ENCODE data around the gene DUSP16. TPM values are rescaled to one million over a fixed set of nuclear protein-coding genes. Genes with fewer than 3 reads are reported as not detected.
A peak's percentile ranks its signal among the peaks of the same experiment; 100 is the strongest.
"Not testable (repeated sequence)": the region's sequence is repeated elsewhere in the genome, so short reads cannot be mapped to it uniquely, and the experiment has no call there.

DUSP16 gene
- polyA plus RNA-seq, 2 donors, result 6.3 to 9.2 TPM

DNA sequence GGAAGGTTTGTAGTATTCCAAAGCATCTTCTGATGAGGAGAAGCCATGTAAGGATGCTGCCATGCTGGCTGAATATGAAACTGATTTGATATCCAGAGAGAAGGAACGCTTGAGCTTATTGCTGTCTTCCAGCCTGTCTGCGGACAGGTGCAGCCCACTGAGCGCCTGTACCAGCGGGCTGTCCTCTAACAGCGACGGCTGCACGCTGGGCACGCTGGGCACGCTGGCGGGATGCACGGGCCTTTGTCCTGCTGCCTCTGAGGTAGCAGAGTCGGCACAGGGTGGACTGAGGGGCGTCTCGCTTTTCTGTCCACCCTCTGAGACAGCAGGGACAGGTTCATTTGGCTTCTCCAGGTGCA is 85.2 kb downstream of the DUSP16 start:
- H3K4me3 ChIP-seq (ENCODE audit: low read depth in 1 of 2, low read length in 2 of 2), result no peak overlapping the region
- no peaks in the 10 kb centered on the region for H3K9me3 ChIP-seq (ENCODE audit: control insufficient read depth in 2 of 2, insufficient read depth in 1 of 2, low read depth in 1 of 2, low read length in 1 of 2)
- H3K4me1 ChIP-seq (ENCODE audit: control insufficient read depth in 2 of 2, insufficient read depth in 2 of 2, low read length in 1 of 2), result no peaks in the 10 kb centered on the region
- H3K27me3 ChIP-seq (ENCODE audit: control insufficient read depth in 1 of 2, insufficient read depth in 2 of 2, low read length in 2 of 2), result no peaks in the 10 kb centered on the region
- 97% methylated on average over 14 of the region's 14 CpGs for WGBS, 2 donors
- H3K27ac ChIP-seq (ENCODE audit: low read depth in 2 of 2, low read length in 1 of 2), result no peak overlapping the region
- H3K36me3 ChIP-seq (ENCODE audit: control insufficient read depth in 2 of 2, insufficient read depth in 2 of 2, low read length in 1 of 2), result peaks cover 12 to 17% of the 10 kb centered on the region in 2 donors

DNA sequence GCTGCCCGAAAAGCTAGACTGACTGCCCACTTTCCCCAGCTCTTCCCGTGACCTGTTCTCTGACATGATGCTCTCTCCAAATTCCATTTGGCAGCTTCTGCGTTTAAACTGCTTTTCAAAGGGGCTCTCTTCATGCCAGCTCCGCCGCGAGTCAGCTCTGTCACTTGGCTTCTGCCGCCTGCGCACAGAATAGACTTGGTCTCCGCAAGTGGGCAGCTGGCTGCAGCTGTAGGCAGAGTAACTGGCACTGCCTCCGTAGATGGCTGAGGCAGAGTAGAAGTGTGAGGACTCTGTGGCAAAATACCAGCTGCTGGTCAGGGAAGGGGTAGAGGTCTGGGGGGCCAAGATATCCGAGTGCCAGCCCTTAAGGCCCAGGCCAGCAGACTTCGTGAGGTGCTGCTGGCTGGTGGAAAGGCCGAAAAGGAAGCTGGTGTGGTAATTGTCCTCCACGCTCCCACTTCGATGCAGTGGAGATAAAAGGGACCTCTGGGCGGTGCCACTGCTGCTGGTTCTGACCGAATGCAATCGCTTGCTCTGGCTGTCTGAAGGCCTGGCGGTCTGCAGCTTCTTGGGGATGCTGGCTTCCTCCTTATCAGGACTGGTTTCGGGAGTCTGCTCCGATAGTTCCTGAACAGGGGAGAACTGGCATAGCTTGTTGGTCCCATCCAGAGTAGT is 85.7 kb downstream of the DUSP16 start:
- Histone ChIP-seq H3K4me3 (ENCODE audit: low read depth in 1 of 2, low read length in 2 of 2) (no peak overlapping the region), H3K27me3 (ENCODE audit: control insufficient read depth in 1 of 2, insufficient read depth in 2 of 2, low read length in 2 of 2) (no peaks in the 10 kb centered on the region), H3K36me3 (ENCODE audit: control insufficient read depth in 2 of 2, insufficient read depth in 2 of 2, low read length in 1 of 2) (peaks cover 12 to 17% of the 10 kb centered on the region in 2 donors), H3K27ac (ENCODE audit: low read depth in 2 of 2, low read length in 1 of 2) (no peak overlapping the region), H3K9me3 (ENCODE audit: control insufficient read depth in 2 of 2, insufficient read depth in 1 of 2, low read depth in 1 of 2, low read length in 1 of 2) (no peaks in the 10 kb centered on the region), H3K4me1 (ENCODE audit: control insufficient read depth in 2 of 2, insufficient read depth in 2 of 2, low read length in 1 of 2) (no peaks in the 10 kb centered on the region)
- WGBS, 2 donors, result 93 to 95% methylated on average over 21 of the region's 21 CpGs

DNA sequence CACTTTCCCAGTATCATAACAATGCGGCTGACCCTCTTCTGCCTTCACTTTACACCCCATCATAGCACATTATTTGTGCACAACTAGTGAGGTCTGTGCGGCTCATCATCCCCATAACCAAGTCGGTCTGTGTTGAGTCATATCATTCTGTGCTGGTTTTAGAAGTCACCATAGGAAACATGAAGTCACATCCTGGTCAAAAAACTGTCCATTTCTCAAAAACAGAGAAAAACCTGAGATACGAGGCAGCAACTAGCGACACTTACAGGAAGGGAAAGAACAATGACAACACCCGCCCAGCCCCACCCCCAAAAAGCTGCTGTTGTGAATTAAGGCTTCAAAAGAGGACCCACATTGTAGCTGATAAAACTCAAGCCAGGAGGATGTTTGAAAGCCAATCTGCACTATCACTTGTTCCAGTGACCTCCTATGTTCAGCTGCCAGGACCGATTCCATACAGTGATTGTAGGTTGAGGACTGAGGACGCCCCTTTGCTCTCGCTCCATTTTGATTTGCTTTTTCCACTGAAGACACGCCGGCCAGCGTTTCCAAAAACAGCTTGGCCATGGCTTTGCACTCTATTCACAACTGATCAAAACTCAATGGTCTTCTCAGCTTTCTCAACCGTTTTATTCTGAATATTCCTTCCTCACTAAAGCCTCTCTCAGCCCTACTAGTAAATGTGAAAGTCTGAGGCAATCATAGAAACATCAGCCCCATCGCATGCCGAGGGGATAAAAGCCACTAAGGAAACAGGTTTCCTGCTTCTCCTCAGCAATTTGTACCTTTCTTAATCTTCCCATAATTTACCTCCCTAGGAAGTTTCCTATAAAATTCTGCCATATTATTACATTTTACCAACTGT is 87.5 kb downstream of the DUSP16 start:
- no peaks in the 10 kb centered on the region for H3K27me3 ChIP-seq (ENCODE audit: control insufficient read depth in 1 of 2, insufficient read depth in 2 of 2, low read length in 2 of 2)
- no peak overlapping the region for H3K4me3 ChIP-seq (ENCODE audit: low read depth in 1 of 2, low read length in 2 of 2)
- H3K4me1 ChIP-seq (ENCODE audit: control insufficient read depth in 2 of 2, insufficient read depth in 2 of 2, low read length in 1 of 2), result no peaks in the 10 kb centered on the region
- peaks cover 12 to 17% of the 10 kb centered on the region in 2 donors for H3K36me3 ChIP-seq (ENCODE audit: control insufficient read depth in 2 of 2, insufficient read depth in 2 of 2, low read length in 1 of 2)
- no peaks in the 10 kb centered on the region for H3K9me3 ChIP-seq (ENCODE audit: control insufficient read depth in 2 of 2, insufficient read depth in 1 of 2, low read depth in 1 of 2, low read length in 1 of 2)
- WGBS, 2 donors, result 77% methylated on average over 15 of the region's 15 CpGs
- peak overlapping the region; percentile 32 to 47 for H3K27ac ChIP-seq (ENCODE audit: low read depth in 2 of 2, low read length in 1 of 2)

DNA sequence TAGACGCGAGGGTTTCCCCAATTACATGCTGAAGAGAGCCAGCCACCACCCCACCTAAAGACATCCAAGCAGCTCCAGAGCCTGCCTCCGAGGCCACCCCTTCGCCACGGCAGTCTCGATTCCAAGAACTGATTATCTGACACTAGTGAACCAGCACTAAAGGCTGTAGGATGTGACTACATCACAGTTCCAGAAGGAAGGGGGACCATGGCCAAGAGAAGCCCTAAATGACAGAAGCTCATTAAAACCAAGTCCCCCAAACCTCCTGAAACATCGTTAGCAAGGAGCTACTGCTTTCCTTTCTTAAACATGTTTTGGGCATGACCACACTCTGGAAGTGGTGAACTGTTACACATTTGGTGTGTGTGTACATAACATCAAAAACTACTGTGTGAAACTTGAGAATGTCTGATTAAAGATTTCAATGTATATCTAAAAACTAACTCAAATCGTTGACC is 88.2 kb downstream of the DUSP16 start:
- Histone ChIP-seq H3K27ac (ENCODE audit: low read depth in 2 of 2, low read length in 1 of 2) (peak overlapping the region in 1 of 2 donors; percentile 55), H3K36me3 (ENCODE audit: control insufficient read depth in 2 of 2, insufficient read depth in 2 of 2, low read length in 1 of 2) (peaks cover 12 to 17% of the 10 kb centered on the region in 2 donors), H3K27me3 (ENCODE audit: control insufficient read depth in 1 of 2, insufficient read depth in 2 of 2, low read length in 2 of 2) (no peaks in the 10 kb centered on the region), H3K4me3 (ENCODE audit: low read depth in 1 of 2, low read length in 2 of 2) (no peak overlapping the region), H3K9me3 (ENCODE audit: control insufficient read depth in 2 of 2, insufficient read depth in 1 of 2, low read depth in 1 of 2, low read length in 1 of 2) (no peaks in the 10 kb centered on the region), H3K4me1 (ENCODE audit: control insufficient read depth in 2 of 2, insufficient read depth in 2 of 2, low read length in 1 of 2) (peaks cover 0 to 2% of the 10 kb centered on the region in 2 donors)
- WGBS, 2 donors, result 72 to 74% methylated on average over 8 of the region's 8 CpGs

DNA sequence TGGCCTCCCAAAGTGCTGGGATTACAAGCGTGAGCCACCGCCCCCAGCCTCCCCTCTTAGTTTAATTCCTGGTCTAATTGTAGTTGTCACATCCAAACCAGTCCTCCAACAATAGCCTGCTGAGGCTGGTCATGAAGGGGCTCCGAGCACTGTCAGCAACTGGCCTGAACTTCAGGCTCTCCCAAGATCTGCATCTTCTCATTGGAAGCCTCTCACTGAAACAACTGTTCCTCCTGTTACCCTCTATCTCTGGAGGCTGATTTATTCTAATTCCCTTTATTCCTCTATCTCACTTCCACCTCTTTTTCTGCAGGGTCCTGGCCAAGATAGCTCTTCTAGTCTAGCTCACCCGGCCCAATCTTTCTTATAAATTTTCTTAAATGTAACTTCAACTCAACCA is 89.4 kb downstream of the DUSP16 start:
- Histone ChIP-seq H3K4me1 (ENCODE audit: control insufficient read depth in 2 of 2, insufficient read depth in 2 of 2, low read length in 1 of 2) (peaks cover 0 to 2% of the 10 kb centered on the region in 2 donors), H3K27ac (ENCODE audit: low read depth in 2 of 2, low read length in 1 of 2) (no peak overlapping the region), H3K36me3 (ENCODE audit: control insufficient read depth in 2 of 2, insufficient read depth in 2 of 2, low read length in 1 of 2) (peaks cover 10 to 17% of the 10 kb centered on the region in 2 donors), H3K9me3 (ENCODE audit: control insufficient read depth in 2 of 2, insufficient read depth in 1 of 2, low read depth in 1 of 2, low read length in 1 of 2) (no peaks in the 10 kb centered on the region), H3K27me3 (ENCODE audit: control insufficient read depth in 1 of 2, insufficient read depth in 2 of 2, low read length in 2 of 2) (no peaks in the 10 kb centered on the region), H3K4me3 (ENCODE audit: low read depth in 1 of 2, low read length in 2 of 2) (no peak overlapping the region)
- 94 to 97% methylated on average over 4 of the region's 4 CpGs for WGBS, 2 donors

DNA sequence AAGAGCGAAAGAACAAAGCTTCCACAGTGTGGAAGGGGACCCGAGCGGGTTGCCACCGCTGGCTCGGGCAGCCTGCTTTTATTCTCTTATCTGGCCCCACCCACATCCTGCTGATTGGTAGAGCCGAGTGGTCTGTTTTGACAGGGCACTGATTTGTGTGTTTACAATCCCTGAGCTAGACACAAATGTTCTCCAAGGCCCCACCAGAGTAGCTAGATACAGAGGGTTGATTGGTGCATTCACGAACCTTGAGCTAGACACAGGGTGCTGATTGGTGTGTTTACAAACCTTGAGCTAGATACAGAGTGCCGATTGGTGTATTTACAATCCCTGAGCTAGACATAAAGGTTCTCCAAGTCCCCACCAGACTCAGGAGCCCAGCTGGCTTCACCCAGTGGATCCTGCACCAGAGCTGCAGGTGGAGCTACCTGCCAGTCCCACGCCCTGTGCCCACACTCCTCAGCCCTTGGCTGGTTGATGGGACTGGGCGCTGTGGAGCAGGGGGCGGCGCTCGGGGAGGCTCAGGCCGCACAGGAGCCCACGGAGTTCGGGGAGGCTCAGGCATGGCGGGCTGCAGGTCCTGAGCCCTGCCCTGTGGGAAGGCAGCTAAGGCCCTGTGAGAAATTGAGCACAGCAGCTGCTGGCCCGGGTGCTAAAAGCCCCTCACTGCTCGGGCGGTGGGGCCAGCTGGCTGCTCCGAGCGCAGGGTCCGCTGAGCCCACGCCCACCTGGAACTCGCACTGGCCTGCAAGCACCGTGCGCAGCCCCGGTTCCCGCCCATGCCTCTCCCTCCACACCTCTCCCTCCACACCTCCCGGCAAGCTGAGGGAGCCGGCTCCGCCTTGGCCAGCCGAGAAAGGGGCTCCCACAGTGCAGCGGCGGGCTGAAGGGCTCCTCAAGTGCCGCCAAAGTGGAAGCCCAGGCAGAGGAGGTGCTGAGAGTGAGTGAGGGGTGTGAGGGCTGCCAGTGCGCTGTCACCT is 90.4 kb downstream of the DUSP16 start:
- not testable (repeated sequence) for H3K27ac ChIP-seq (ENCODE audit: low read depth in 2 of 2, low read length in 1 of 2); H3K9me3 ChIP-seq (ENCODE audit: control insufficient read depth in 2 of 2, insufficient read depth in 1 of 2, low read depth in 1 of 2, low read length in 1 of 2); H3K4me1 ChIP-seq (ENCODE audit: control insufficient read depth in 2 of 2, insufficient read depth in 2 of 2, low read length in 1 of 2); H3K27me3 ChIP-seq (ENCODE audit: control insufficient read depth in 1 of 2, insufficient read depth in 2 of 2, low read length in 2 of 2); H3K4me3 ChIP-seq (ENCODE audit: low read depth in 1 of 2, low read length in 2 of 2)
- peaks cover 6 to 16% of the 10 kb centered on the region in 2 donors for H3K36me3 ChIP-seq (ENCODE audit: control insufficient read depth in 2 of 2, insufficient read depth in 2 of 2, low read length in 1 of 2)
- WGBS, 2 donors, result 84 to 87% methylated on average over 32 to 37 of the region's 37 CpGs

DNA sequence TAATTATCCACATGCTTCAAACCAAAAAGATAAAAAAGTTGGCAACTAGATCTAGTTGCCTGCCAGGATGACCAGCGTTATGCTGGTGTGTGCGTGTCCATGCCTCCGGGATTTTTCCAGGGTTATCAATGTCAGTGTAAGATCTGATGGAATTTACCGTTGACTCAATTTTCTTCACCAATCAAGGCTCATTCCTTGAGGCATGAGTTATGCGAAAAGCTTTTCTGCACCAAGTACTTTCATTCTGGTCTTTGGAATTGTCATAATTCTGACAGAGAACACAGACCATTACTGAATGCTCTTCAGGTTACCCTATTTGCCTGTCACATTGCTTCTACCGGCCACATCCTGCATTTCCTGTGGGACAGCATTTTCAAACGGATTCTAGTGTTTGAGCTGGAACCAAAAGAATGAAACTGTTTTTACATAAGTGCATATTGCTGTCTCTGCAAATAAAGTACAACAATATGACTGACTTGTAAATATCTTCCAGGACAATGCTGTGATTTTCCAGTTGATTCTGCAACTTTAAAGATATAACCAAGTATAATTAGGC is 91.8 kb downstream of the DUSP16 start:
- H3K4me1 ChIP-seq (ENCODE audit: control insufficient read depth in 2 of 2, insufficient read depth in 2 of 2, low read length in 1 of 2), result peaks cover 0 to 2% of the 10 kb centered on the region in 2 donors
- no peak overlapping the region for H3K27ac ChIP-seq (ENCODE audit: low read depth in 2 of 2, low read length in 1 of 2)
- WGBS, 2 donors, result 73 to 82% methylated on average over 7 of the region's 7 CpGs
- no peaks in the 10 kb centered on the region for H3K9me3 ChIP-seq (ENCODE audit: control insufficient read depth in 2 of 2, insufficient read depth in 1 of 2, low read depth in 1 of 2, low read length in 1 of 2)
- no peak overlapping the region for H3K4me3 ChIP-seq (ENCODE audit: low read depth in 1 of 2, low read length in 2 of 2)
- peaks cover 0 to 10% of the 10 kb centered on the region in 2 donors for H3K36me3 ChIP-seq (ENCODE audit: control insufficient read depth in 2 of 2, insufficient read depth in 2 of 2, low read length in 1 of 2)
- no peaks in the 10 kb centered on the region for H3K27me3 ChIP-seq (ENCODE audit: control insufficient read depth in 1 of 2, insufficient read depth in 2 of 2, low read length in 2 of 2)

DNA sequence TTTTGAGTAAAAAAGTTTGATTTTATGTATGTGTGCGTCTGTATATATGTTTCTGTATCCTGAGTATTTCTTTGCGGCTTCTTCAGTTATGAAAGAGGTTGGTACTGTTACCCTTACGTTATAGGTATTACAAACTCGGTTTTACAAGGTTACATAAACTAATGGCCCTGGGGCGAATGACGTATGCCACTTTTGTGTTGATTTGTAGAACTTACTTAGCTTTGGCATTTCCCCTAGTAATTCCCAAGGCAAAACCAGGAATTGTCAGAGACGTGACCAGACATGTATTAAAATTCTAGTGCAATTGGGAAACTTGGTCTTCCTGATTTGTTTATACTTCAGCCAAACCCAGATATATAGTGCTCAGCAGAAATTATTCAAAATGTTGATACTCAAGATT is 93.3 kb downstream of the DUSP16 start:
- H3K36me3 ChIP-seq (ENCODE audit: control insufficient read depth in 2 of 2, insufficient read depth in 2 of 2, low read length in 1 of 2), result peaks cover 0 to 11% of the 10 kb centered on the region in 2 donors
- WGBS, 2 donors, result 62 to 73% methylated on average over 7 of the region's 7 CpGs
- H3K27me3 ChIP-seq (ENCODE audit: control insufficient read depth in 1 of 2, insufficient read depth in 2 of 2, low read length in 2 of 2), result no peaks in the 10 kb centered on the region
- peaks cover 0 to 2% of the 10 kb centered on the region in 2 donors for H3K4me1 ChIP-seq (ENCODE audit: control insufficient read depth in 2 of 2, insufficient read depth in 2 of 2, low read length in 1 of 2)
- H3K9me3 ChIP-seq (ENCODE audit: control insufficient read depth in 2 of 2, insufficient read depth in 1 of 2, low read depth in 1 of 2, low read length in 1 of 2), result no peaks in the 10 kb centered on the region
- no peak overlapping the region for H3K27ac ChIP-seq (ENCODE audit: low read depth in 2 of 2, low read length in 1 of 2)
- H3K4me3 ChIP-seq (ENCODE audit: low read depth in 1 of 2, low read length in 2 of 2), result no peak overlapping the region

DNA sequence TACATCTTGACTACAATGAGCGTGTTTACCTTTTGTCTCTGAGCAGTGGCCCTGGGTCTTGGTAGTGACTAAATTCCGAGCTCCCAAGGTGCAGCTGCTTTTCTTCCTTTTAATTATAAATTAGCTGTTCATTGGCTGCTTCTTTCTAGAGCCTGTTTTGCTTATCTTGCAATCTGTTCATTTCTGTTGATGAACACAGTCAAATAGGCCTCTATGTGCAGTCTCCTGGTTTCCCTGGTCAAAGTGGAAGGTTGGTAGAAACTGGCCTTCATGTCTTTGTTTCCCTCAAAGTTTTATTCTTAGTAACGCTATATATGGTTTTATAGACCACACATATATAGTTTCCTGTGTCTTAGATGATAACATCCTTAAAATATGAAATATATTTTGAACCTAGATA is 94.1 kb downstream of the DUSP16 start:
- Histone ChIP-seq H3K9me3 (ENCODE audit: control insufficient read depth in 2 of 2, insufficient read depth in 1 of 2, low read depth in 1 of 2, low read length in 1 of 2) (no peaks in the 10 kb centered on the region), H3K27me3 (ENCODE audit: control insufficient read depth in 1 of 2, insufficient read depth in 2 of 2, low read length in 2 of 2) (no peaks in the 10 kb centered on the region), H3K4me1 (ENCODE audit: control insufficient read depth in 2 of 2, insufficient read depth in 2 of 2, low read length in 1 of 2) (peaks cover 0 to 2% of the 10 kb centered on the region in 2 donors), H3K4me3 (ENCODE audit: low read depth in 1 of 2, low read length in 2 of 2) (no peak overlapping the region), H3K27ac (ENCODE audit: low read depth in 2 of 2, low read length in 1 of 2) (no peak overlapping the region), H3K36me3 (ENCODE audit: control insufficient read depth in 2 of 2, insufficient read depth in 2 of 2, low read length in 1 of 2) (peaks cover 0 to 11% of the 10 kb centered on the region in 2 donors)
- WGBS, 2 donors, result 85 to 91% methylated on average over 3 of the region's 3 CpGs
